Mesenteric fat pad (tissue), 1 donor: ENCODE measurements around the gene LMF1. TPM values are rescaled to one million over a fixed set of nuclear protein-coding genes. Genes with fewer than 3 reads are reported as not detected.
"Not testable (repeated sequence)": the region's sequence is repeated elsewhere in the genome, so short reads cannot be mapped to it uniquely, and the experiment has no call there.

Experiments used
- DNase-seq: peaks from one replicate; pipeline ENCODE4 v3.0.0-alpha.2; 2020; ENCODE audit warnings: low spot score
- total RNA-seq: library from RNA; stranded (reverse); fragmentation: NEBNext Ultra II Directional; extraction: Animal tissue kit (Norgen Biotek cat#: 25700); gene quantifications from one replicate; pipeline ENCODE4 v1.2.1, GENCODE V29; 2021
- donor health status: DM: yes; HTN: yes; CAD: no.

Gene LMF1
- total RNA-seq, 1 donor from 2014 or later: 16.0 TPM

- DNase-seq: no peak
These were observed 118.2 kb downstream of the LMF1 start for GRCh38 chr16:852451-853185.

GRCh38 chr16:851871-852270 is 118.9 kb downstream of the LMF1 start:
- DNase-seq: no peak

GRCh38 chr16:851209-851810 is 119.5 kb downstream of the LMF1 start:
- DNase-seq: no peak

- DNase-seq: no peak
These were observed 120.1 kb downstream of the LMF1 start for GRCh38 chr16:850668-851067.

GRCh38 chr16:848510-849253 is 122.1 kb downstream of the LMF1 start:
- DNase-seq: no peak

- no peak for DNase-seq
These were observed 122.9 kb downstream of the LMF1 start for GRCh38 chr16:847681-848445.

GRCh38 chr16:847151-847550 is 123.6 kb downstream of the LMF1 start:
- DNase-seq: no peak

- DNase-seq: no peak
These were observed 125.4 kb downstream of the LMF1 start for GRCh38 chr16:845351-845745.

- DNase-seq: no peak
These were observed 126.0 kb downstream of the LMF1 start for GRCh38 chr16:844638-845350.

GRCh38 chr16:843771-844170 is 127.0 kb downstream of the LMF1 start:
- DNase-seq: no peak

GRCh38 chr16:842711-843560 is 127.8 kb downstream of the LMF1 start:
- DNase-seq: no peak

- DNase-seq: no peak
These were observed 128.7 kb downstream of the LMF1 start for GRCh38 chr16:842061-842476.

GRCh38 chr16:841455-842060 is 129.2 kb downstream of the LMF1 start:
- DNase-seq: no peak

- DNase-seq: no peak
These were observed 130.0 kb downstream of the LMF1 start for GRCh38 chr16:840561-841454.

- no peak for DNase-seq
These were observed 131.0 kb downstream of the LMF1 start for GRCh38 chr16:839643-840408.

- DNase-seq: no peak
These were observed 132.0 kb downstream of the LMF1 start for GRCh38 chr16:838741-839140.

GRCh38 chr16:836822-837221 is 134.0 kb downstream of the LMF1 start:
- DNase-seq: not testable (repeated sequence)

GRCh38 chr16:836221-836620 is 134.6 kb downstream of the LMF1 start:
- no peak for DNase-seq
